ENCODE results near the gene TSR1. TPM values are rescaled to one million over a fixed set of nuclear protein-coding genes. Genes with fewer than 3 reads are reported as not detected.
"Not testable (repeated sequence)": the region's sequence is repeated elsewhere in the genome, so short reads cannot be mapped to it uniquely, and the experiment has no call there.

Gene TSR1
- total RNA-seq, 4 donors from 2014 or later = 2.1 to 43.3 (median 23.5) TPM

DNA sequence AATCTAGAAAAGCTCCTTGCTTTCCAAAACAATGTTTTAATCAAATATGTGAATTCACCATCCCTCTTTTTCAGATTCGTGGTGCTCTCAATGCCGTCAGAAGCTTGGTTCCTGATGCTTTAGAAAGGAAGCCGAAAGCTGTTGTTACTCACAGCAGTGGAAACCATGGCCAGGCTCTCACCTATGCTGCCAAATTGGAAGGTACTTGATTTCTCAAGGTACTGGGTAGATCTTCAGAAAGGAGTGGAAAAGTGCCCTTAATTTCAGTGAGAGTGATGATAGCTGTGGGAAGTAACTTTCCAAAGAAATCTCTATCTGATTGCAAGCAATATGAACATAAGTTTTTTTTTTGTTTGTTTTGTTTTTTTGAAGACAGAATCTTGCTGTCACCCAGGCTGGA lies 18.5 kb downstream of the TSR1 start:
- Histone ChIP-seq H3K27ac (no peak overlapping the region), H3K36me3 (no peaks in the 10 kb centered on the region), H3K4me3 (no peak overlapping the region), H3K9me3 (no peaks in the 10 kb centered on the region), H3K27me3 (no peaks in the 10 kb centered on the region), H3K4me1 (no peaks in the 10 kb centered on the region)
- no peak for TF ChIP-seq POLR2A (IDR thresholded peaks at IDR 0.05)
- TF ChIP-seq, protein P1, sequence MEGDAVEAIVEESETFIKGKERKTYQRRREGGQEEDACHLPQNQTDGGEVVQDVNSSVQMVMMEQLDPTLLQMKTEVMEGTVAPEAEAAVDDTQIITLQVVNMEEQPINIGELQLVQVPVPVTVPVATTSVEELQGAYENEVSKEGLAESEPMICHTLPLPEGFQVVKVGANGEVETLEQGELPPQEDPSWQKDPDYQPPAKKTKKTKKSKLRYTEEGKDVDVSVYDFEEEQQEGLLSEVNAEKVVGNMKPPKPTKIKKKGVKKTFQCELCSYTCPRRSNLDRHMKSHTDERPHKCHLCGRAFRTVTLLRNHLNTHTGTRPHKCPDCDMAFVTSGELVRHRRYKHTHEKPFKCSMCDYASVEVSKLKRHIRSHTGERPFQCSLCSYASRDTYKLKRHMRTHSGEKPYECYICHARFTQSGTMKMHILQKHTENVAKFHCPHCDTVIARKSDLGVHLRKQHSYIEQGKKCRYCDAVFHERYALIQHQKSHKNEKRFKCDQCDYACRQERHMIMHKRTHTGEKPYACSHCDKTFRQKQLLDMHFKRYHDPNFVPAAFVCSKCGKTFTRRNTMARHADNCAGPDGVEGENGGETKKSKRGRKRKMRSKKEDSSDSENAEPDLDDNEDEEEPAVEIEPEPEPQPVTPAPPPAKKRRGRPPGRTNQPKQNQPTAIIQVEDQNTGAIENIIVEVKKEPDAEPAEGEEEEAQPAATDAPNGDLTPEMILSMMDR (IDR thresholded peaks at IDR 0.05) = no peak
- no peak for DNase-seq
- intact Hi-C loops (cut with DNase I; ENCODE audit: low total_unique reads) = no loop called here

DNA sequence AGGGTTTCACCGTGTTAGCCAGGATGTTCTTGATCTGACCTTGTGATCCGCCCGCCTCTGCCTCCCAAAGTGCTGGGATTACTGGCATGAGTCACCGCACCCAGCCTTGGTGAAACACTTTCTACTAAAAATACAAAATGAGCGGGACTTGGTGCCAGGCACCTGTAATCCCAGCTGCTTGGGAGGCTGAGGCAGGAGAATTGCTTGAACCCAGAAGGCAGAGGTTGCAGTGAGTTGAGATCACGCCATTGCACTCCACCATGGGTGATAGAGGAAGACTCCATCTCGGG lies 19.4 kb downstream of the TSR1 start:
- H3K36me3 ChIP-seq; intact Hi-C loops (cut with DNase I; ENCODE audit: low total_unique reads); DNase-seq; H3K4me3 ChIP-seq; H3K27me3 ChIP-seq; H3K9me3 ChIP-seq; H3K4me1 ChIP-seq; H3K27ac ChIP-seq: not testable (repeated sequence)

DNA sequence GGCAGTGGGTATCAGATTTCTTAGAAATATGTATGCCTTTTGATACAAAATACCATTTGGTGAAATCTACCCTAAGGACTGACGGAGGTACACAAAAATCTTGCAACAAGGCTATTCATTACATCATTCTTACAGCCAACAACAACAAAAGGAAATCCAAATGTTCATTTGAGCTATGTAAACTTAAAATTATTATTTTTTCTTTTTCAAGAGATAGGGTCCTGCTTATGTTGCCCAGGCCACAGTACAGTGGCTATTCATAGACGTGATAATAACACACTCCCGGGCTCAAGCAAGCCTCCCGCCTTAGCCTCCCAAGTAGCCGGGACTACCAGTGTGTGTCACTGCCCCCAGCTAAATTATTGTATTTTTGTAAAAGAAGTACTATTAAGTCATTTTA lies 23.5 kb downstream of the TSR1 start:
- no peak overlapping the region for H3K27ac ChIP-seq
- intact Hi-C loops (cut with DNase I; ENCODE audit: low total_unique reads) = no loop called here
- H3K27me3 ChIP-seq = no peaks in the 10 kb centered on the region
- no peaks in the 10 kb centered on the region for H3K9me3 ChIP-seq
- TF ChIP-seq, protein P1 (IDR thresholded peaks at IDR 0.05) = no peak
- TF ChIP-seq POLR2A (IDR thresholded peaks at IDR 0.05) = no peak
- no peaks in the 10 kb centered on the region for H3K36me3 ChIP-seq
- H3K4me1 ChIP-seq = no peaks in the 10 kb centered on the region
- H3K4me3 ChIP-seq = no peak overlapping the region
- DNase-seq = no peak

DNA sequence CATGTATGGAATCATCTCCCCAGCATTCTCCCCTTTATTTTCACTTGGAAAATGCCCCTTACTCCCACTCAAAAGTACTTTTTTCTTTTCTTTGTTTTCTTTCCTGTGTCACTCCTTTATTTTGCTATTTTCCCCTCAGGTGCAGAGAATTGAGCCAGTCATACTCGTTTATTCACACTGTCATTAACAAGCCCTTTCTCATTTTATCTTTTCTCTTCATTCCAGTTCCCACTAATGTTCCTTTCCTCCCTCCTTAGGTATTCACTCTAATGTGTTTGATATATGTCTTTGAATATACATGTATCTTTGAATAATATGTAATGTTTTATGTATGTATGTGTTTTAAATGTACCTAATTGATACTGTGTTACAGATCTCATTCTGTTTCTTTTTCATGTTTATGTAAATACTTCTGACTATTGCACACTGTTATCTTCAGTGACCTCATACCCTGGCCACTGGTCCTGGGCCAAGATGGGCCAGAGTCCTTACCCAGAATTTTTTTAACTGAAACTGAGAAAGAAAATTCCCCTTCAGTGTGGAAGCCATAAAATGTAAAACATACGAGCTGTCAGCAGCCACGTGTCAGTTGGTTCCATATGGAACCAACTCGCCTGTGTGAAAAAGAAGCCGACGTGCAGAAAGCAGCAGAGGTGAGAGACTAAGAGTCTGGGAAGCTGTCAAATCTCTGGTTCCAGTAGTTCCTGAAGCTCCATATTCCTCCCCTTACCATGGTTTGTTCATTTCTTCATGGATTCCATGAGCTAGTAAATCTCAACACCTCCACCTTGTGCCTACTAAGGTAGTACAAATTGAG lies 26.7 kb downstream of the TSR1 start:
- H3K27ac ChIP-seq = no peak overlapping the region
- TF ChIP-seq POLR2A (IDR thresholded peaks at IDR 0.05) = no peak
- TF ChIP-seq, protein P1 (IDR thresholded peaks at IDR 0.05) = no peak
- no peak for DNase-seq
- no peaks in the 10 kb centered on the region for H3K9me3 ChIP-seq
- no peaks in the 10 kb centered on the region for H3K4me1 ChIP-seq
- no peak overlapping the region for H3K4me3 ChIP-seq
- no peaks in the 10 kb centered on the region for H3K36me3 ChIP-seq
- no peaks in the 10 kb centered on the region for H3K27me3 ChIP-seq
- intact Hi-C loops (cut with DNase I; ENCODE audit: low total_unique reads) = no loop called here

DNA sequence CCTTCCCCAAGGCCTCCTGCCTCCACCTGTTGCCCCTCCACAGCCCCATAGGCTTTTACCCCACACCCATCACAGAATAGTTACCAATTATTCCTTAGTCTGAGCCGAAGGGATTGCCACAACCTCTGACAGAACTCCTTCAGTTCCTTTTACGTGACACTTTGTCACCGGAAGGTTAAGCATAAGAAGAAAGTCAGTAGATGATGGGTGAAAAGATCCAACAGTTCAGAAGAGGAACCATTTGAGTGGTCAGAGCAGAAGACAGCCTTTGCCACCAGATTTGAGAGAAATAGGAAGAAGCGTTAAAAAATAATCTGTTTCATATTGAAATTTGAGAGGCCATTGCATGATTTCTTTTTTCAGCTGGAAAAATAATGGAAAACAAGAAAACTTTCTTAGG lies 31.3 kb downstream of the TSR1 start:
- no peaks in the 10 kb centered on the region for H3K9me3 ChIP-seq

More for the DNA sequence above, 31.3 kb downstream of the TSR1 start:
- no peak overlapping the region for H3K27ac ChIP-seq
- TF ChIP-seq POLR2A (IDR thresholded peaks at IDR 0.05) = no peak
- TF ChIP-seq, protein P1 (IDR thresholded peaks at IDR 0.05) = no peak
- H3K27me3 ChIP-seq = no peaks in the 10 kb centered on the region
- no peak for DNase-seq
- H3K4me1 ChIP-seq = peaks cover 0 to 10% of the 10 kb centered on the region in 2 donors
- H3K36me3 ChIP-seq = no peaks in the 10 kb centered on the region
- intact Hi-C loops (cut with DNase I; ENCODE audit: low total_unique reads) = no loop called here
- no peak overlapping the region for H3K4me3 ChIP-seq
